ENCODE results near the gene SMC4.

Gene SMC4

DNA sequence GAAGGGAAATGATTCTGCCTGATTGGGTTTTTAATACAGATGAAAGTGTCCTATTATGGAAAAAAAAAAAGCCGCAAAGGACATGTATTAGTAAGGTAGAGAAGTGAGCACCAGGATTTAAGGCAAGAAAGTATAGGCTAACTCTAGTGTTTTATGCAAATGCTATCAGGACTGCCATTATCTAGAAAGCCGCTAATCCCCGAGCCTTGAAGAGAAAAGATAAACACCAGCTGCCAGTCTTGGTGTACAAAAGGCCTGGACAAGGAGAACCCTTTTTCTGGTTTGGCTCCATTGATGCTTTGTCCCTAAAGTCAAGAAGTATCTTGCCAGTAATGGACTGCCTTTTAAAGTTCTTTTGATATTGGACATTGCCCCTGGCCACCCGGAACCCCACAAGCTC, 58.7 kb downstream of the SMC4 start:
- H3K79me2 ChIP-seq (ENCODE audit: insufficient read depth, low read length): no peaks in the 10 kb centered on the region
- ATAC-seq (ENCODE audit: insufficient read depth, low read depth) (no peak), DNase-seq (no peak)
- H3K4me1 ChIP-seq (ENCODE audit: insufficient read depth, low read length): no peaks in the 10 kb centered on the region
- TF ChIP-seq, protein P1, sequence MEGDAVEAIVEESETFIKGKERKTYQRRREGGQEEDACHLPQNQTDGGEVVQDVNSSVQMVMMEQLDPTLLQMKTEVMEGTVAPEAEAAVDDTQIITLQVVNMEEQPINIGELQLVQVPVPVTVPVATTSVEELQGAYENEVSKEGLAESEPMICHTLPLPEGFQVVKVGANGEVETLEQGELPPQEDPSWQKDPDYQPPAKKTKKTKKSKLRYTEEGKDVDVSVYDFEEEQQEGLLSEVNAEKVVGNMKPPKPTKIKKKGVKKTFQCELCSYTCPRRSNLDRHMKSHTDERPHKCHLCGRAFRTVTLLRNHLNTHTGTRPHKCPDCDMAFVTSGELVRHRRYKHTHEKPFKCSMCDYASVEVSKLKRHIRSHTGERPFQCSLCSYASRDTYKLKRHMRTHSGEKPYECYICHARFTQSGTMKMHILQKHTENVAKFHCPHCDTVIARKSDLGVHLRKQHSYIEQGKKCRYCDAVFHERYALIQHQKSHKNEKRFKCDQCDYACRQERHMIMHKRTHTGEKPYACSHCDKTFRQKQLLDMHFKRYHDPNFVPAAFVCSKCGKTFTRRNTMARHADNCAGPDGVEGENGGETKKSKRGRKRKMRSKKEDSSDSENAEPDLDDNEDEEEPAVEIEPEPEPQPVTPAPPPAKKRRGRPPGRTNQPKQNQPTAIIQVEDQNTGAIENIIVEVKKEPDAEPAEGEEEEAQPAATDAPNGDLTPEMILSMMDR (IDR thresholded peaks at IDR 0.05; ENCODE audit: borderline replicate concordance, extremely low read depth, low read length, poor library complexity, severe bottlenecking): no peak
- no peak for TF ChIP-seq EZH2 (IDR thresholded peaks at IDR 0.05; ENCODE audit: borderline replicate concordance, low read depth, low read length, severe bottlenecking)
- no peaks in the 10 kb centered on the region for H4K20me1 ChIP-seq (ENCODE audit: insufficient read depth, low read length)
- H3K4me3 ChIP-seq (ENCODE audit: low read depth in 1 of 2, low read length in 2 of 2): no peak overlapping the region
- no peak overlapping the region for H3K4me2 ChIP-seq (ENCODE audit: insufficient read depth, low read length)
- H2AFZ ChIP-seq (ENCODE audit: low read depth, low read length): no peak overlapping the region
- H3K27ac ChIP-seq (ENCODE audit: low read length): no peak overlapping the region
- H3K27me3 ChIP-seq (ENCODE audit: insufficient read depth, low read length, poor library complexity): peaks cover 12% of the 10 kb centered on the region
- H3K9ac ChIP-seq (ENCODE audit: low read depth, low read length): no peak overlapping the region
- H3K36me3 ChIP-seq (ENCODE audit: insufficient read depth, low read length): no peaks in the 10 kb centered on the region
- no peaks in the 10 kb centered on the region for H3K9me3 ChIP-seq (ENCODE audit: insufficient read depth, low read length, severe bottlenecking)

- no peak overlapping the region for H3K4me3 ChIP-seq (ENCODE audit: low read depth in 1 of 2, low read length in 2 of 2)
- H2AFZ ChIP-seq (ENCODE audit: low read depth, low read length): no peak overlapping the region
- H3K79me2 ChIP-seq (ENCODE audit: insufficient read depth, low read length): no peaks in the 10 kb centered on the region
- H3K4me2 ChIP-seq (ENCODE audit: insufficient read depth, low read length): no peak overlapping the region
- no peak for TF ChIP-seq EZH2 (IDR thresholded peaks at IDR 0.05; ENCODE audit: borderline replicate concordance, low read depth, low read length, severe bottlenecking)
- TF ChIP-seq, protein P1 (IDR thresholded peaks at IDR 0.05; ENCODE audit: borderline replicate concordance, extremely low read depth, low read length, poor library complexity, severe bottlenecking): no peak
- no peak overlapping the region for H3K27ac ChIP-seq (ENCODE audit: low read length)
- no peak for DNase-seq
- no peaks in the 10 kb centered on the region for H3K9me3 ChIP-seq (ENCODE audit: insufficient read depth, low read length, severe bottlenecking)
- H3K27me3 ChIP-seq (ENCODE audit: insufficient read depth, low read length, poor library complexity): peaks cover 14% of the 10 kb centered on the region
- H3K9ac ChIP-seq (ENCODE audit: low read depth, low read length): no peak overlapping the region
- no peaks in the 10 kb centered on the region for H4K20me1 ChIP-seq (ENCODE audit: insufficient read depth, low read length)
- no peaks in the 10 kb centered on the region for H3K36me3 ChIP-seq (ENCODE audit: insufficient read depth, low read length)
- no peak for ATAC-seq (ENCODE audit: insufficient read depth, low read depth)
- H3K4me1 ChIP-seq (ENCODE audit: insufficient read depth, low read length): no peaks in the 10 kb centered on the region
Observed at GRCh38 chr3:160459450-160459970, 60.1 kb downstream of the SMC4 start.

GRCh38 chr3:160460033-160460432, 60.6 kb downstream of the SMC4 start:
- ATAC-seq (ENCODE audit: insufficient read depth, low read depth) (no peak), DNase-seq (no peak)
- Histone ChIP-seq H3K4me1 (ENCODE audit: insufficient read depth, low read length) (no peaks in the 10 kb centered on the region), H3K4me3 (ENCODE audit: low read depth in 1 of 2, low read length in 2 of 2) (no peak overlapping the region), H3K9me3 (ENCODE audit: insufficient read depth, low read length, severe bottlenecking) (no peaks in the 10 kb centered on the region), H3K4me2 (ENCODE audit: insufficient read depth, low read length) (no peak overlapping the region), H3K79me2 (ENCODE audit: insufficient read depth, low read length) (no peaks in the 10 kb centered on the region), H2AFZ (ENCODE audit: low read depth, low read length) (no peak overlapping the region), H3K27me3 (ENCODE audit: insufficient read depth, low read length, poor library complexity) (peaks cover 14% of the 10 kb centered on the region), H3K9ac (ENCODE audit: low read depth, low read length) (no peak overlapping the region), H4K20me1 (ENCODE audit: insufficient read depth, low read length) (no peaks in the 10 kb centered on the region), H3K36me3 (ENCODE audit: insufficient read depth, low read length) (no peaks in the 10 kb centered on the region), H3K27ac (ENCODE audit: low read length) (no peak overlapping the region)
- no peak for TF ChIP-seq EZH2 (IDR thresholded peaks at IDR 0.05; ENCODE audit: borderline replicate concordance, low read depth, low read length, severe bottlenecking)
- TF ChIP-seq, protein P1 (IDR thresholded peaks at IDR 0.05; ENCODE audit: borderline replicate concordance, extremely low read depth, low read length, poor library complexity, severe bottlenecking): no peak

- no peak overlapping the region for H3K4me2 ChIP-seq (ENCODE audit: insufficient read depth, low read length)
- DNase-seq (no peak), ATAC-seq (ENCODE audit: insufficient read depth, low read depth) (no peak)
- H3K9ac ChIP-seq (ENCODE audit: low read depth, low read length): no peak overlapping the region
- H3K27me3 ChIP-seq (ENCODE audit: insufficient read depth, low read length, poor library complexity): peaks cover 21% of the 10 kb centered on the region
- H3K9me3 ChIP-seq (ENCODE audit: insufficient read depth, low read length, severe bottlenecking): peaks cover 3% of the 10 kb centered on the region
- no peak overlapping the region for H3K4me3 ChIP-seq (ENCODE audit: low read depth in 1 of 2, low read length in 2 of 2)
- H3K27ac ChIP-seq (ENCODE audit: low read length): no peak overlapping the region
- TF ChIP-seq, protein P1 (IDR thresholded peaks at IDR 0.05; ENCODE audit: borderline replicate concordance, extremely low read depth, low read length, poor library complexity, severe bottlenecking): no peak
- no peak for TF ChIP-seq EZH2 (IDR thresholded peaks at IDR 0.05; ENCODE audit: borderline replicate concordance, low read depth, low read length, severe bottlenecking)
- H2AFZ ChIP-seq (ENCODE audit: low read depth, low read length): no peak overlapping the region
- H3K79me2 ChIP-seq (ENCODE audit: insufficient read depth, low read length): no peaks in the 10 kb centered on the region
- no peaks in the 10 kb centered on the region for H4K20me1 ChIP-seq (ENCODE audit: insufficient read depth, low read length)
- no peaks in the 10 kb centered on the region for H3K4me1 ChIP-seq (ENCODE audit: insufficient read depth, low read length)
- H3K36me3 ChIP-seq (ENCODE audit: insufficient read depth, low read length): no peaks in the 10 kb centered on the region
Observed at GRCh38 chr3:160464321-160464720, 64.9 kb downstream of the SMC4 start.

Data from DND-41 (cell line).